Muscle layer of duodenum (tissue), 2 donors: ENCODE data around the gene BDH1.

Source experiments
- H3K27ac ChIP-seq: one replicate; pipeline ENCODE4 v1.7.0; 2013; ENCODE audit warnings: mild to moderate bottlenecking, low read length
- H3K27me3 ChIP-seq: one replicate; pipeline ENCODE4 v1.7.0; 2013; ENCODE audit warnings: low read depth, mild to moderate bottlenecking, control low read depth, low read length
- H3K36me3 ChIP-seq, 2 donors: one replicate each; pipeline ENCODE4 v1.7.0; 2013; ENCODE audit warnings: low read length in 2 of 2, control low read depth in 1 of 2, mild to moderate bottlenecking in 1 of 2; ENCODE audit not compliant: insufficient read depth in 2 of 2, control insufficient read depth in 1 of 2
- H3K4me1 ChIP-seq, 2 donors: one replicate each; pipeline ENCODE4 v1.7.0; 2013; ENCODE audit warnings: low read length in 2 of 2, mild to moderate bottlenecking in 2 of 2, control low read depth in 1 of 2, moderate library complexity in 1 of 2; ENCODE audit not compliant: insufficient read depth in 2 of 2, control insufficient read depth in 1 of 2
- H3K4me3 ChIP-seq, 2 donors: one replicate each; pipeline ENCODE4 v1.7.0; 2013; ENCODE audit warnings: low read length in 2 of 2, low read depth in 1 of 2, mild to moderate bottlenecking in 1 of 2
- H3K9me3 ChIP-seq, 2 donors: one replicate each; pipeline ENCODE4 v1.7.0; 2013; ENCODE audit warnings: low read length in 2 of 2, control low read depth in 1 of 2, mild to moderate bottlenecking in 1 of 2; ENCODE audit not compliant: control insufficient read depth in 1 of 2
- donor health status: healthy.

Gene BDH1

DNA sequence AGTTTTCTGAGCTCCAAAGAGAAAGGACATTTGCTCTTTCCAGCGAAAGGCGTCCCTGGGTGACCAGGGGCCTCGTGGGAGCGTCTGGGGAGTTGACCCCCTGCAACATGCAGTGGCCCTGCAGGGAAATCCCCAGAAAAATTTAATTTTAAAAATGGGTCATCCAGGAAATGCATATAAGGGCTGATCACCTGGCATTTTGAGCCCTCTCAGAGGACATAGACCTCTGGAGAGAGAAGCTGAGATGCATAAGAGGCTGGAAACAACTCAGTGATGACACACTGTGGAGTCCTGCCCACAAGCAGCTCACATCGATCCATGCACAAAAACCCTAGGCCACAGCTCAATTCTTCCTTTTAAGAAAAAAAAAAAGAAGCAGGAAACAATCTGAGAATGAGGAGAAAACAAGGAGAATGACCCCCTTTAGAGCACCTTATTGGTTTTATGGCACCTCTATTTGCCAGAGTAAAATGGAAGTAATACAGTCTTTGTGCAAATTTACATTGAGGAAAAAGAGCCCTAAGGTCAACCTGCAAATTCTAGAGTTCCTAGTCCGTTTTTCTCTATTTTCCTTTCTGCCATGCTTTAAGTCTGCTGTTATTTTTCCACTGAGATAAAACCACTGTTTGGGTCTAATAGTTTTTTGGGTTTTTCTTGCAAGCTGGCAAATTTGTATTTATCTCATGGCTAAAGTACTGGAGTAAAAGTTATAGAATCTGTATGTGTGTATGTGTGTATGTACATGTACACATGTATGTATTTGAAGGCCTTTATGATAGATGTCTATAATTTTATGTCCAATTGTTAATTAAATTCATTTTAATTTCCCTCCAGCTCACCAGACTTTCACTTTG lies 6.9 kb upstream of the BDH1 start:
- Histone ChIP-seq H3K4me1 (no peaks in the 10 kb centered on the region), H3K27ac (no peak overlapping the region), H3K4me3 (no peak overlapping the region), H3K9me3 (no peaks in the 10 kb centered on the region), H3K27me3 (no peaks in the 10 kb centered on the region), H3K36me3 (no peaks in the 10 kb centered on the region)

DNA sequence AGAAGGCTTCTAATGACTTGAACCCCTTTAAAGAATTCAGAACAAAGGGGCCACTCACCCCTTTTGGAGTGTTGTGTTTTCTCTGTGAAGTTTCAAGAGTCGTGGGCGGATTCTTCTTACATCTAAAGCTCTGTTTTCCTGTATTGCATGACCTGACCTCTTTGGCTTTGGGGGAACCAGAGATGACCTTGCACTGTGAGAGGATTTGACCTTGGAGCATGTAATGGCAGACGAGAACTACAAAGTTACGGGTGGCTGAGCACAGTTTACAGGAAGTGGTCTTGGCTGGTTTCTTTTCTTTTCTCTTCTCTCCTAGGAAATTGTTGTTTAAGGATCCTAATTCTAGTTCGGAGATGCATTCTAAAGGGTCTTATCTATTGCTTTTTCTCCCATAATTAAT lies 6.2 kb upstream of the BDH1 start:
- no peaks in the 10 kb centered on the region for H3K27me3 ChIP-seq

DNA sequence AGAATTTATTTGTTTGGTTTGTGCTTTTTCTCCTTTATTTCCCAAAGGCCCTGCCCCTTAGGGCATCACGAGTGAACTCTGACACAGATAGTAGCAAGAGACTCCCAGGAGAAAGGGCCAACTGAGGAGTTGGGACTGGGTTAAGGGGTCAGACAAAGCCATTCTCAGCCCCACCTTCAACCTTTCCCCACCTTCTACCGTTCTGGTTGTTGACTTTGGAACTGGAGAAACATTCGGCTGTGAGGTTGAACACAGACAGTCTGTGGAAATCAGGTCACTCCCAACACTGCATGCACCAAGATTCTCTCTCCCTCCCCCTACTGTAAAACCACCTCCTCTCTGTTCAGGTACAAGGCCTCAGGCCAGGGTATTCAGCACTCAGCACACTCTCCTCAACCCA lies 3.9 kb upstream of the BDH1 start:
- H3K4me3 ChIP-seq = no peak overlapping the region
- peaks cover 0 to 8% of the 10 kb centered on the region in 2 donors for H3K4me1 ChIP-seq
- H3K27ac ChIP-seq = no peak overlapping the region
- H3K27me3 ChIP-seq = no peaks in the 10 kb centered on the region
- no peaks in the 10 kb centered on the region for H3K36me3 ChIP-seq
- H3K9me3 ChIP-seq = no peaks in the 10 kb centered on the region

More for the DNA sequence above, 6.2 kb upstream of the BDH1 start:
- Histone ChIP-seq H3K4me1 (no peaks in the 10 kb centered on the region), H3K4me3 (no peak overlapping the region), H3K9me3 (no peaks in the 10 kb centered on the region), H3K27ac (no peak overlapping the region), H3K36me3 (no peaks in the 10 kb centered on the region)

DNA sequence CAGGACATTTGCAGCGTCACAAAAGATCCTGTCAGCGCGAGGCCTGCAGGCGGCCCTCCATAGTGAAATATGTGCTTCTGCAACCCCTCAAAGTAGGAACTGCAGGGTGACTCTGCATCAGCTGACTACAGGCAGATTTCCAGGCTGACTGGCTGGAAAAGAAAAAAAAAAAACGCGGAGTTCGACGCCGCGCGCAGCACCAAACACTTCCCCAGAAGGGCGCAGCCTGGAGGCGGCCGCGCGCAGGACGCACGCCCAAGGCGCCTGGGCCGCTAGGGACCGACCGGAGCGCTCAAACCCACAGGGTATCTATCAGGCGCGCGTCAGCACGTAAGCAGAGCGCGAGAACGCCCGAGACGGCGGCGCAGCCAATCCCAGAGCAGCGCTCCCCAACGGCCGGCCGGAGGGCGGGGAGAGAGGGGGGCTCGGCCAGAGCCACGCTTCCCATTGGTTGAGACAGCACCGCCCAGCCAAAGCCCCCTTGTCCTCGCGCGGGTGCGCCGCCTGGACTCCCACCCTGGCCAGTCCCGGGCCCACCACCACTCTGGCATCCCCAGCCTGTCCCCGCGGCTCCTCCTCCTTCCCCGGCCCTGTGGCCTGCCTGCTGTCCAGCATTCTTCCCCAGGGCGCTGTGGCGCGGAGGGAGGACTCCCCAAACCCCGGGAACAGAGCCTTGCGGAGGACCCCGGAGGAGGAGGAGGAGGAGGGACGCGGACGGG lies 1.0 kb downstream of the BDH1 start:
- H3K27me3 ChIP-seq = no peaks in the 10 kb centered on the region
- H3K4me1 ChIP-seq = peaks cover 5 to 19% of the 10 kb centered on the region in 2 donors
- no peaks in the 10 kb centered on the region for H3K36me3 ChIP-seq
- peak overlapping the region; percentile 84 to 88 for H3K4me3 ChIP-seq
- H3K27ac ChIP-seq = peak overlapping the region; percentile 87
- H3K9me3 ChIP-seq = no peaks in the 10 kb centered on the region

DNA sequence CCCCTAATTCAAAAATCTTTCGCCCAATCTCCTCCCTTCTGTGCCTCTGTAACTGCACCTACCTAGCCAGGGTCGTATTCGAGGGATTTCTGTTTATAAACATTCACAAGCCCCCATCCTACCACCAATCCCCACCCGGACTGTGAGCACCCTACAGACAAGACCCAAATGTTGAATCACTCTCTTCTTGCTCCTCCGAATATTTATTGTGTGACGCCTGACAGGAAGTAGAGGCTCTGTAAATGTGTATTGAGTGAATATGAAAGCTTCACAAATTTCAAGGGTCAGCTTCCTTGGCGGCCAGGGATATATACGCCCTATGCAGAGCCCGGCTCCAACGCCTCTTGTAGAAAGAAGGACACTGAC lies 1.6 kb downstream of the BDH1 start:
- H3K36me3 ChIP-seq = no peaks in the 10 kb centered on the region
- peaks cover 5 to 22% of the 10 kb centered on the region in 2 donors for H3K4me1 ChIP-seq
- peak overlapping the region; percentile 87 for H3K27ac ChIP-seq
- peak overlapping the region; percentile 84 to 88 for H3K4me3 ChIP-seq
- H3K9me3 ChIP-seq = no peaks in the 10 kb centered on the region
- H3K27me3 ChIP-seq = no peaks in the 10 kb centered on the region

DNA sequence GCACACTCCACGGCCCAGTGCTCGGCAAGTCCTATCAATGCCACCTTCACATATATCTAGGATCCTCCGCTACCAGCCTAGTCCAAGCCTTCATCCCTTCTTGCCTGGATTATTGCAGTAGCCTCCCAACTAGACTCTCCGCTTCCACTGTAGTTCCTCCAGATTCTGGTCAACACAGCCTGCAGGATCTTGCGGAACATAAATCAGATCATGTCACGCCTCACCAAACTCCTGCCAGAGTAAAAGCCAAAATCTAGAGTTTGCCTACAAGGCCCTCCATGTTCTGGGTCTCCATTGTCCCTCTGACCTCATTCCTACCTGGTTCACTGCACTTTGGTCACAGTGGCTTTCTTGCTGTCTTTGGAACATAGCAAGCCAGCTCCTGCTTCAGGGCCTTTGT lies 3.6 kb downstream of the BDH1 start:
- Histone ChIP-seq H3K27ac (no peak overlapping the region), H3K4me3 (no peak overlapping the region), H3K9me3 (no peaks in the 10 kb centered on the region), H3K4me1 (peaks cover 5 to 24% of the 10 kb centered on the region in 2 donors), H3K27me3 (no peaks in the 10 kb centered on the region), H3K36me3 (no peaks in the 10 kb centered on the region)

DNA sequence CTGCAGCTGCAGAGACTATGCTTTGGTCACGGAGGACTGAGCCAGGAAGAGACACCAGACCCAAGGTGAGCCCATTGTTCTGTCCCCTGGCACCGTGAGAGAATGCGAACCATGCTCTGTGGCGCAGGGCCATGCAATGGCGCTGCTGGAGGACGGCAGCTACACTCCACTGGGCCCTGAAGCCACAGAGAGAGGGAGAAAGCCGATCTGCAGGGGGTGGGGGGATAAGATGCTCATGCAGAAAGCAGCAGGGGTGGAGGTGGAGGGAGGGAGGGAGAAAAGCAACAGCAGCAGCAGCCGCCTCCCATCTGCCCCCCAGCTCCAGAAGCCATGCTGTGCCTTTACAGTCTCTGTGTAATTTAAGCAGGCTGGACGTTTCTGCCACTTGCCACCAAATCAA lies 5.3 kb downstream of the BDH1 start:
- no peaks in the 10 kb centered on the region for H3K27me3 ChIP-seq
- H3K36me3 ChIP-seq = no peaks in the 10 kb centered on the region
- H3K4me1 ChIP-seq = peaks cover 5 to 17% of the 10 kb centered on the region in 2 donors
- H3K4me3 ChIP-seq = no peak overlapping the region
- no peaks in the 10 kb centered on the region for H3K9me3 ChIP-seq
- H3K27ac ChIP-seq = no peak overlapping the region

DNA sequence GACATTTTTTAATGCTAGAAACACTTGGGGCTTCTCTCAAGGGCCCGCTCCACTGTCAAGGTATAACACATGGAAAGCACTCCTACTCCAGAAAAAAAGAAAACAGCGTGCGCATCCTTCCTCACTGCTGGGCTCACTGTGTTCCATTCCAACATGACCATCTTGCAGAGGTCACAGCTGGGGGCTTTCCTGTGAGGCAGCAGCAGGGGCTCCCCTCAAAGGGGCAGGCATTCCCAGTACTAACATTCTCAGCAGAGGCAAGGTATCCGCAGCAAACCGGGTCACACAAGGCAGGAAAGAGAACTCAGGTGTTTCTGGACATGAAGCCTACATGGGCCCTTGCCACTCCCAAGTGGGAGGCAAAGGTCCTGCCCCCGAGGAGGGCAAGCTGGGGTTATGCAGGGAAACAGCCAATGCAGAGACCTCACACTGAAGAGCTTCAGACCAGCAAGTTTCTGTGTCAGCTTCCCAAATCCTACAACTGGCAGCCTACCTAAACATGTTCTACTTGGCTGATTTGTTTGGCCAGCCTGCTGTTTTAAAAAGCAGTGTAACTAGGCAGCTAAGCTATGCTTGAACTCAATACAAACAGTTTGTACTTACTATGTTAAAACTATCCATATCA lies 6.4 kb downstream of the BDH1 start:
- Histone ChIP-seq H3K9me3 (no peaks in the 10 kb centered on the region), H3K36me3 (no peaks in the 10 kb centered on the region), H3K27ac (no peak overlapping the region), H3K27me3 (no peaks in the 10 kb centered on the region), H3K4me3 (no peak overlapping the region), H3K4me1 (peaks cover 5 to 15% of the 10 kb centered on the region in 2 donors)

DNA sequence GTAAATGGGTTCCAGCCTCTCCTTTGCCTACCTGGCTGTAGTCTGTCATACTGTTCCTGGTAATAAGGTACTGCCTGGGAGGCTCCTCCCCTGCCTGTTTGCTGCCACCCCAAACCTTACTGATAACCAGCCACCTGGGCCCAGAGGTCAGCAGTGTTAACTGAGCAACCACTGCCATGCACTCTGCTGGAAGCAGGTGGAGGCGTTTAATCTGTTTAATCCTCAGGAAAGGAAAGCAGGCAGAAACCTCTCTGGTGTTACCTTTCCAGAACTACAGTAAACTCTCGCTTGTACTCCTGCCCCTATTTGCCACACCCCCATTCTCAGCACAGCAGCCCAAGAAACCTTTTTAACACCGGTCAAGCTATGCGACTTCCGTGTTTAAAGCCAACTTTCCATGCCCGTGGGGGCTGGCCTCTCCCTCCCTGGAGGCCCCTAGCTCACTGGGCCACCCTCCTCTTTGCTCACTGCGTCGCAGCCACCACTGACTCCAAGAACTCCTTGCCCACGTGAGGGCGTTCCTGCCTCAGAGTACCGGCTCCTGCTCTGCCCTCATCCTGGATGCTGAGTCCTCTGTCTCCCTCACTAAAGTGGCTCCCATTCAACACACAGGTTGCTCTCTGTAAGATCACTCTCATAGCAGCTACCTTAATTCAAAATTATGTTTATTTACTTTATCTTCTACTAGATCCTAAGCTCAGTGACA lies 8.3 kb downstream of the BDH1 start:
- Histone ChIP-seq H3K9me3 (no peaks in the 10 kb centered on the region), H3K36me3 (no peaks in the 10 kb centered on the region), H3K4me3 (no peak overlapping the region), H3K27ac (peak overlapping the region; percentile 14), H3K4me1 (peaks cover 0 to 9% of the 10 kb centered on the region in 2 donors), H3K27me3 (no peaks in the 10 kb centered on the region)

DNA sequence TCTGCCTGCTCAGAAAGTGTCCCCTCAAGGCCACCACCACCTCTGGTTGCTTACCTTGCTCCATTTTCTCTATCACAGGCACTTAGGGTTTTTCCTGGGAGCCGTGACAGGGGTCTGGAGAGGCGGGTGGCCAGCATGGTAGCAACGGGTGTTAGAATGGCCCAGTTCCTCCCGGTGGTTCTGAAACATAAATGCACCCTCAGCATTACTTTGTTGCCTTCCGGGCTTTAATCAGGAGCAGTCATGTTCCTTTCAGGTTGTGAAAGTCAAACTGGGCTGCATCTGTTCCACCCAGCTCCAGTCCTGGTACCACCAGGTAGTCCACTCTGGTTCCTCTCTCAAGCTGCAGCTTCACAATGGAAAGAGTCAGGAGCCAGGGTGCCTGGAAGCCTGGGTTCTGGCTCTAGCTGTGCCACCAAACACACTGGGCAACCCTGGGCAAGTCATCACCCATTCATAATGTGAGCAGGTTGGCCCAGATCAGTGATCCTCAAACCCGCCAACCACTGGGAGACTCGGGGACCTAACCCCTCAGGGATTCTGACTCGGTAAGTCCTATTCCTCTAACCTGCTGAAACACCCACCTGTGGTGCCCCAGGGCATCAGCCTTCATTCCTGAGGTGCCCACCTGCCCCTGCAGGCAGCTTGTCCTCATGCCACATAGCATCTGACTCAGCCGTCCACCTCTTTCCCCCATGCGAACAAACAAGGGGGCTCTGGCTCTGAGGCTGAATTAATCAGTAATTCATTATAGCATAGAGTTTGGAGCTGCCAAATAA lies 9.3 kb downstream of the BDH1 start:
- no peak overlapping the region for H3K4me3 ChIP-seq
- H3K36me3 ChIP-seq = no peaks in the 10 kb centered on the region
- no peaks in the 10 kb centered on the region for H3K9me3 ChIP-seq
- no peaks in the 10 kb centered on the region for H3K27me3 ChIP-seq
- no peak overlapping the region for H3K27ac ChIP-seq
- peaks cover 0 to 18% of the 10 kb centered on the region in 2 donors for H3K4me1 ChIP-seq
